ENCODE results near the gene CMIP.
"Not testable (repeated sequence)": the region's sequence is repeated elsewhere in the genome, so short reads cannot be mapped to it uniquely, and the experiment has no call there.

CMIP gene

DNA sequence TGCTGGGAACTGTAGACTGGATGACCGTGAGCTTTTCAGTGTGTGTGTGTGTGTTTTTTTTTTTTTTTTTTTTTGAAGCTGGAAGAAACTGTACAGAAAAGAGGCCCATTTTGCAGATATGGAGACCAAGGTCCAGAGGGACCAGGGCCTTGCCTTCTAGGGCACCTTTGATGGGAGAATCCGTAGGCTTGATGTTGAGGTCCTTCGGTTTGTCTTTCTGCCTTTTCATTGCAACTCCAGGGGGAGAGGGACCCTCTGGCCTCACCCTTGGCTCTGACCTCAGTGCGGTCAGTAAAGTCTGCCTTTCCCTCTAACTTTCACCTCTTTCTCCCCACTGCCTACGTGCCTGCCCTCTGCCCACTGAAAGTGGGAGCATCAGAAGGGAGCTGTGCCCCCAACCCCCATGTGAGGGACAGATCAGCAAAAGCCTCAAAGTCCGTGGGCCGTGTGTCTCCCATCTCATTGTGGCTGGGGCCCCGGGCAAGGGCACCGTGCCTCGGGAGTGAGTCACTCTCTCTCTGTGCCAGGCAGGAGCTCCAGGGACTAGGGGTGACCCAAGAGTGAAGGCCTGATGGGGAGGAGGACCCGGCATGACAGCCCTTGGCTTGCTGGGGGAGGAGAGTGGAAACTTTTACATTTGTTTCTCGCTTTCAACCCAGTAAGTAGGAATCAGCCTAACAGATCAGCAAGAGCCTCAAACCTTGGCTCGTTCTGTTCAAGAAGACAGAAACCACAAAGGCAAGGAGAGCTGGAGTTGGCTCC lies 123.6 kb downstream of the CMIP start:
- DNase-seq (ENCODE audit: low read depth, low spot score): no peak
- H3K4me3 ChIP-seq (ENCODE audit: low read length): no peak overlapping the region

DNA sequence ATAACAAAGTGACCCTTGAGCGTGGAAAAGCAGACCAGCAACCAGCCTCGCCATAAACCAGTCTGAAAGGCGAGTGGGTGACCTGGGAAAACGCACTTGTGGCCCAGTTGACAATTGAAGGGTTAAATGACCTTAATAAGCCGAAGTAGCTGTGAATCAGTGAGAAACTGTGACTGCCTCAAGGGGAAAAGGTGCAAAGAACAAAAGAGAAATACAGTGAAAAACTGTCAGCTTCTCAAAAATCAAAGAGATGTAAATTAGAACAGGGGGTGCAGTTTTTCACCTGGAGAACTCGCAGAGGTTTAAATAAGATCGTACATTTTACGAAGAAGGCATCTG lies 124.1 kb downstream of the CMIP start:
- H3K4me3 ChIP-seq (ENCODE audit: low read length): no peak overlapping the region
- no peak for DNase-seq (ENCODE audit: low read depth, low spot score)

DNA sequence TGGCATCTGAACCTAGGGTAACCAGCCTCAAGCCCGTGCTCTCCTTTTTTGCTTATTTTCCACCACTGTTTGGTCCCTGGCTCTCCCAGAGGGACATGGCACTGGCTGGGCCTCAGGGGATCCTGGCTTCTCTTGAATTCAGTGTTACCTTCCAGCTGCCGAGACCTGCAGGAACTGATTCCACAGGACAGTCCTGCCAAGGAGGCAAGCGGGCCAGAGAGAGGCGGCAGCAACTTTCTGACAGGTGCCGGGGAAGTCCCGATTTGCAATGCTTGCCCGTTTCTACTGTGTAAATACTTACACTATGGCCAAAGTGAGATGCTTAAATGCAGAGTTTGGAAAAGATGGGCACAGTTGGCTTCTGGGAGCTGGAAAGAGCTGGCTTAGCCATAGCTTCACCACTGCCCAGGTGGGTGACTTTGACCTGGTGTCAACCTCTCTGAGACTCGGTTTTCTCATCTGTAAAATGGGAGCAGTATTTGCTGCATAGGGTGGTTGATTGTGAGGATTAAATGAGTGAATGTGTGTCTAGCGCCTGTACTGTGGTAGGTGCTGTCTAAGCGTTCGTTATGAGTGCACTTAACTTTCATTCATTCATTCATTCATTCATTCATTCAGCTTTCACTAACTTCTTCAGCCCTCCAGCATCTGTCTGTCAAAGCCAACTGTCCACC lies 124.9 kb downstream of the CMIP start:
- no peak for DNase-seq (ENCODE audit: low read depth, low spot score)
- no peak overlapping the region for H3K4me3 ChIP-seq (ENCODE audit: low read length)

DNA sequence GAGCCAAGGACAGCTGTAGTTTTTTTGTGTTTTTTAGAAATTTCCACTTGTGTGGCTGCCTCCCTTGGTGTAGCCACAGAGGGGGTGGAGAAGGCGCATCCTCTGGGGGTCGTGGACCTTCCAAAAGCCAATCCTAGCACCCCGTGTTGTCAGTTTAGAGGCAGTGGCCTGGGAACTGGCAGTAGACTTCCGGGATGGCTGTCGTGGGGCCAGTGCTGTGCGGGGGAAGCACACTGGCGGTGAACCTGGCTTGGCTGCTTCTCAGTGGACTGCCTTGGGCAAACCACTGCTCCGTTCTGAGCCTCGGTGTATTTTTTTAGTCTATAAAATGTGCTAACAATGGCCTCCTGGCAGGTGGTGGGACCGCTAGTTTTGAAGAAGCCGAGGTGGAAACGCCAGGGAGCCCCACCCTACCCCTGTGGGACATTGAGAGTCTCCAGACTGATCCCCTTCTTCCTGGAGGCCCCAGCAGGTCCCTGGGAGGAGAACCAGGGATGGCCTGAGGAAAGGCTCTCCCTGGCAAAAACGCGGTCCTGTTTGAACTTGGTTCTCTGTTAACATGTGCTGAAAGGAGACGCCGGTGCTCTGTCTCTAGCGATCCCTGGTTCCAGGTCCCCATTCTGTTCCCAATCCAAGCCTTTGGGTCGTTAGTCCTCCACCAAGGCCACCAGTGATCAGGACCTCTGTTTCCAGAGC lies 125.7 kb downstream of the CMIP start:
- no peak for DNase-seq (ENCODE audit: low read depth, low spot score)
- no peak overlapping the region for H3K4me3 ChIP-seq (ENCODE audit: low read length)

DNA sequence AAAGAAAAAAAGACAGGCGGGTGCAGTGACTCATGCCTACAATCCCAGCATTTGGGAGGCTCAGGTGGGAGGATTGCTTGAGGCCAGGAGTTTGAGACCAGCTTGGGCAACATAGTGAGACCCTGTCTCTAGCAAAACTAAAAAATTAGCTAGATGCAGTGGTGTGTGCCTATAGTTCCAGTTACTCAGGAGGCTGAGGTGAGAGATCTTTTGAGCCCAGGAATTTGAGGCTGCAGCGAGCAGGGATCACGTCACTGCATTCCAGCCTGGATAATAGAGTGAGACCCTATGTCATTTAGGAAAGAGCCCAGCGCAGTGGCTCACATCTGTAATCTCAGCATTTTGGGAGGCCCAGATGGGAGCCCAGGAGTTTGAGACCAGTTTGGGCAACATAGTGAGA lies 126.6 kb downstream of the CMIP start:
- DNase-seq (ENCODE audit: low read depth, low spot score): no peak
- H3K4me3 ChIP-seq (ENCODE audit: low read length): no peak overlapping the region

DNA sequence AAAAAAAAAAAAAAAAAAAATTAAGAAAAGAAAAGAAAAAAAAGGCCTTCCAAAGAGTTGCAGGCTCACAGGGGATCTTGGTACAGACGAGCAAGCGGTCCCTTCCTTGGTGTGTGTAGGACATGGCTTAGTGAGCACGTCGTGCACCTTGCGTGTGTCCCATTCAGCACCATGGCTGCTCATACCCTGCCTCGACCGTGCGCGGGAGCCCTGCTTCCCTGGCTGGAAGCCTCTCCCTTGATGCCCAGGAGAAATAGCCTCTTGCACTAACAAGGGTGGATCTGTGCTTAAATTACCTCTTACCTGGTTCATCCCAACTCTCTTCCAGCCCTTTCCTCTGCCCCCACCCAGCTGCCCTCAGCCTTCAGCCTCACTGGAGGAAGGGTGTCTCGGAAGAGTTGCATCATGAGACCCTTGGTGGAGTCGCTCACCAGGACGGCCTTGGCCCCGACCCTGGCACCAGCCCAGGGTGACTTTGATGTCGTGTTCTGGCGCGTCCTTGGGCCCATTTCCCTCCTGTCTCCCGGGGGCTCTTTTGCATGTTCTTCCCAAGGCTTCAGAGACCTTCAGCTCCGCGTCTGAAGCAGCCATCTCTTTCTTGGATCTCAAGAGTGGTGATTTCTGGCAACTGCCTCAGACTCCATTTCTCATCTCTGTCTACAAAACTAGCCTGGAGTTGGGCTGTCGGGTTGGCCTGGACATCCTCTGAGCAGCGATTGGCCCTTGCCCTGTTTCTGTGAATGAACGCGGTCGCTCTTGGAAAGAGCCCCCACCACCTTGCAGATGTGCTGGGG lies 127.2 kb downstream of the CMIP start:
- no peak overlapping the region for H3K4me3 ChIP-seq (ENCODE audit: low read length)
- DNase-seq (ENCODE audit: low read depth, low spot score): no peak

DNA sequence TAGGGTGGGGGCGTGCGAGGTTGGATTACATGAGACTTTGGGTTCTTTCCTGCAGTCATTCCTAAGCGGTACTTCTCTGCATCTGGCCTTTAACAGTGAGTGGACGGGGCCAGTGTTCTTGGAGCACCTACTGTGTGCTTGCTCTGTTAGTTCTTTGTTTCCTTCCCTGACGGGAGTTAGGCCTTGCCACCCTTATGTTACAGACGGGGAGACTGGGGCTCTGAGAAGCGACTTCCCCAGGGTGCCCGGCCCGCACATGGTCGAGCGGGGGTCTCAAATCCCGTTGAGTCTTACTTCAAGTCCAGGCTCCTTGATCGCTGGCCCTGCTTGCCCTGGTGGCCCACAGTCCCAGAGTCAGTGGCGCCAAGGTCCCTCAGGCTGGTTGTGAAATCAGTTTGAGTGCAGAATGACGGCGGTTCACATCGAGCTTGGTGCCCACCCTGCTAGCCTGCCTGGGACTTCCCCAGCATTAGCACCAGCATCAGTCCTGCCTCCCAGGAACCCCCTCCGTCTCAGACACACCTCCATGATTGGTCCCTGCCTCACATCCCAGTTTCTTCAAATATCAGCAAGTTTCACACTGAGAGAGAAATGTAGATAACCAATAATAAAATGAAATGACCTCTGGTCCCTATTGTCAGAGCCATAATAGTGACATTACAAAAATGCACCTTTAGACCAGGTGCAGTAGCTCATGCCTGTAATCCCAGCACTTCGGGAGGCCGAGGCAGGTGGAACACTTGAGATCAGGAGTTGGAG lies 128.0 kb downstream of the CMIP start:
- H3K4me3 ChIP-seq (ENCODE audit: low read length): no peak overlapping the region
- no peak for DNase-seq (ENCODE audit: low read depth, low spot score)

DNA sequence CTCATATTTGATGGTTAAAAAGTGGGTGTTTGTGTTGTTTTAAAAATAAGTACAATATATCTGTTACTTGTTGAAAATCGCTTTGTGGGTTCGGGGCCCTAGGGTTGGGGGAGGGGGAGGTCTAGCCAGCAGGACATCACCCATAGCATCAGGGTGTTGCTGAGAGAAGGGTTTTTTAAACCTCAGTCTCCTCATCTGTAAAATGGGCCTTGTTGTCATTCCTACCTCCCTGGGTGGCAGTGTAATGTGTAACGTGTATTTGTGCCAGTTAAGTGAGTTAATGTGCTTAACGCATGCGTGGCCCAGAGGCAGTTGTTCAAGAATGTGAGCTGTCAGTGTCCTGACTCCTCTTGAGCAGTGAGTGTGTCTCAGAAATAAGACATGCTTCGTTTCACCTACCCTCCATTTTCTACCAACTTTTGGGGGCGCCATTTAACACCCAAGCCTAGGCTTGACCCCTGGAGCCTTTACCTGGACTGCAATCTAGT lies 129.0 kb downstream of the CMIP start:
- DNase-seq (ENCODE audit: low read depth, low spot score): no peak
- H3K4me3 ChIP-seq (ENCODE audit: low read length): no peak overlapping the region

DNA sequence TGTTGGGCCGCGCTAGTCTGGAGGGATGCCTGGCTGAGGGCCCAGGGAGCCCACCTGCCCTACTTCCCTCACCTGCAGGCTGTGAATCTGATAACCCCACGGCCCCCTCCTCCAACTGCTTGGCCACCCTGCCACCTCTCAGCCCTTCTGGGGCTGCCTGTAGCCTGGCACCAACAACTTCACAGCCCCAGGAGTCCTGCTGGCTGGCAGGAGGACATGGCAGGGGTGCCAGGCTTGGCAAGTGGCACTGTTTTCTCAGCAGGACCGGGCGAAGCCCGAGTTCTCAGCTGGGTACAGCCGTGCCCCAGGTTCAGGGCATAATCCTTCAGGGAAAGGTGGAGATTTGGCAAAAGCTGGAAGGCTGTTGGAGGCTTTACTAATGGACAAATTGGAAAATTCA lies 129.6 kb downstream of the CMIP start:
- DNase-seq (ENCODE audit: low read depth, low spot score): no peak
- H3K4me3 ChIP-seq (ENCODE audit: low read length): no peak overlapping the region

DNA sequence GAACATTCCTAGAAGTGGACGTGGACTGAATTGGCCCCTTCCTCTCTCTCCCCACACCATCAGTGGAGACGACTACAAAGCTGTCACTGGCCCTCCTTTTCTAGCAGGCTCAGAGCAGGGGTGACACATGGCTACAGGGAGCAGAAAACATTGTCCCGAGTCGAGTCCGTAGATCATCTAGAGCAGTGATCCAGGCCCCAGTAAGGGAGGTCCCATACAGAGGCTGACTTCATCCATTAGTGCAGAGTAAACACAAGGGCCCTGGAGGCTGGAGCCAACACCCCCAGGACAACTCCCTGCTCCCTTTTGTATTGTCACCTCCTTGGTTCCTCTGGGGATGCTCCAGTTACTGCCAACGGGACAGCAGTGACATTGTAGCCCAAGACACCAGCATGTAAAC lies 130.7 kb downstream of the CMIP start:
- no peak overlapping the region for H3K4me3 ChIP-seq (ENCODE audit: low read length)
- no peak for DNase-seq (ENCODE audit: low read depth, low spot score)

DNA sequence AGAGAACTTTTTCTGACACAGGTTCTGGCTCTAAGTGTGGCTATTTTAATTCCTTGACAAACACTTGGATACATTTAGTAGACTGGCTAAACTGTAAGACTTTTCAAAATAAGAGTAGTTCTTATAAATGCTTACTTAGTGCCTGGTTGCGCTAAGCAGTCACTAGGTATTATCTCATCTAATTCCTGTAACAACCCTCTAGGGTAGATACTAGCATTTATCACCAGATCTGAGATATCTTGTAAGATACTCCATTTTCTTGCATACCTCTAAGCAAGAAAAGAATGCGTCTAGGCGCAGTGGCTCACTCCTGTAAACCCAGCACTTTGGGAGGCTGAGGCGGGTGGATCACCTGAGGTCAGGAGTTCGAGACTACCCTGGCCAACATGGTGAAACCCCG lies 131.2 kb downstream of the CMIP start:
- no peak overlapping the region for H3K4me3 ChIP-seq (ENCODE audit: low read length)
- no peak for DNase-seq (ENCODE audit: low read depth, low spot score)

DNA sequence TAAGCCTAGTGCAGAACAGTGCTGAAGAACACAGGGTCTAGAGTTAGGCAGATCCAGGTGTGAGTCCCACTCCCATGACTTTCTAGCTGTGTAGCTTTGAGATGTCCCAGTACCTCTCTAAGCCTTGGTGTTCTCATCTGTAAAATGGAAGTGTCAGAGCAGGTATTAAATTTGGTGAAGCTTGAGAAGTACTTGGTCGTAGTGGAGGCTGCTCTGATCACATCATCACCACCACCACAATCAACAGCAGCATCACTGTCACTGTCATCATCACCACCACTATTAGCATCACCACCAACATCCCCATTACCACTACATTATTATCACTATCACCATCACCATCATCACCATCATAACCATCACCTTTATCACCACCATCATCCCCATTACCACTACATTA lies 132.1 kb downstream of the CMIP start:
- no peak overlapping the region for H3K4me3 ChIP-seq (ENCODE audit: low read length)
- no peak for DNase-seq (ENCODE audit: low read depth, low spot score)

DNA sequence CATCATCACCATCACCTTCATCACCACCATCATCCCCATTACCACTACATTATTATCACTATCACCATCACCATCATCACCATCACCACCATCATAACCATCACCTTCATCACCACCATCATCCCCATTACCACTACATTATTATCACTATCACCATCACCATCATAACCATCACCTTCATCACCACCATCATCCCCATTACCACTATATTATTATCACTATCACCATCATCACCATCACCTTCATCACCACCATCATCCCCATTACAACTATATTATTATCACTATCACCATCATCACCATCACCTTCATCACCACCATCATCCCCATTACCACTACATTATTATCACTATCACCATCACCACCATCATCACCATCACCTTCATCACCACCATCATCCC lies 132.7 kb downstream of the CMIP start:
- H3K4me3 ChIP-seq (ENCODE audit: low read length); DNase-seq (ENCODE audit: low read depth, low spot score): not testable (repeated sequence)

DNA sequence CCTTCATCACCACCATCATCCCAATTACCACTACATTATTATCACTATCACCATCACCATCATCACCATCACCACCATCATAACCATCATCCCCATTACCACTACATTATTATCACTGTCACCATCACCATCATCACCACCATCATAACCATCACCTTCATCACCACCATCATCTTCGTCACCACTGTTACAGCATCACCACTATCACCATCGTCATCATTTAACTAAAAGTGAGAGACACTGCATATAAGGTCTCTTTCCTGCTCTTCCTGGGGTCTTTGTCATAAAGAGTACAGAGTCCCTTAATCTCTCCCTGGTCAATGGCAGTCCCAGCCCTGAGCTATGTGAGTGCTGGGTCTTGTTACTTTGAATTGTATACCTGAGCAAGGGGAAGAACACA lies 133.5 kb downstream of the CMIP start:
- H3K4me3 ChIP-seq (ENCODE audit: low read length): no peak overlapping the region

DNA sequence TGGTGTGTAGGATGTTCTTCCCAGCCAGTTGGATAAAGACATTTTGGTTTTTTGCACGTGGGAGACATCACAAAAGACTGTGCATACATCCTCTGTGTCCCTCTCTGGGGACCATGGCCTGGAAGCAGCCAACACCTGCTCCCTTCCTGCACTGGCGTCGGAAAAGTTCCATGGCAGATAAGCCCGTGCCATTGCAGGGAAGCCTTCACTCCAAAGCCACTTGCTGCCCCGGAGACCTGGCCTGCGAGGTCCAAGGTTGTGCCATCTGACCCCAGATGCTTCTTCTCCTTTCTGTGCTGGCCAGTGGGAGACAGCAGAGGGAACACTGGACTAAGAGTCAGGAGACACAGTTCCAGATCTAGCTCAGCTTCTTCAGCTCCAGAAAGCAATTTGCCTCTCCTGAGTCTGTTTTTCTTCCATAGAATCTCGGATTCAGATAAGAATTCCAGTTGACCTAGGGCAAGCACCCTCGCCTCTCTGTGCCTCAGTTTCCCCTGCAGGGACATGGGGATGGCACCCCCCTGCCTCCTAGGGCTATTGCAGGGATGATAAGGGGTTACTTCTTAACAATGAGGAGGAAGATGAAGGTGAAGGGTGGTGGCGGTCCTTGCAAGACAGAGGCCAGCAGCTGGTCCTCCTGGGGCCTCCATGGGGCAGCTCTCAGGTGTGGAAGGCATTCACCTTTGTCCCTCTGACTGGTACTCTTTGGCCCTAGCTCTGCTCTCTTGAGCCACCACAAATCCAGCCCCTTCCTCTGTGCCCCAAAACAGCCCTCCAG lies 134.2 kb downstream of the CMIP start:
- DNase-seq (ENCODE audit: low read depth, low spot score): no peak
- no peak overlapping the region for H3K4me3 ChIP-seq (ENCODE audit: low read length)

More for the DNA sequence above, 133.5 kb downstream of the CMIP start:
- DNase-seq (ENCODE audit: low read depth, low spot score): no peak

DNA sequence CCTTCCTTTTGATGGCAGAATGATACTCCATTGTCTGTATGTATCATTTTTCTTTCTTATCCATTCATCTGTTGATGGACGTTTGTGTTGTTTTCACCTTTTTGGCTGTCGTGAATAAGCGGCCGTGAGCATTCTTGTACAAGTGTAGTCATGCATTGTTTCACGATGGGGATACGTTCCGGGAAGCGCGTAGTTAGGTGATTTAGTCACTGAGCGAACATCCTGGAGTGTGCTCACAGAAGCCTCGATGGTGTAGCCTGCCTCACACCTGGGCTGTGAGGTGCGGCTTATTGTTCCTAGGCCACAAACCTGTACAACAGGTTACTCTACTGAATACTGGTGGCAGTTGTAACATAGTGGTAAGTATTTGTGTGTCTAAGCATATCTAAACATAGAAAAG lies 136.5 kb downstream of the CMIP start:
- H3K4me3 ChIP-seq (ENCODE audit: low read length): no peak overlapping the region
- DNase-seq (ENCODE audit: low read depth, low spot score): no peak

DNA sequence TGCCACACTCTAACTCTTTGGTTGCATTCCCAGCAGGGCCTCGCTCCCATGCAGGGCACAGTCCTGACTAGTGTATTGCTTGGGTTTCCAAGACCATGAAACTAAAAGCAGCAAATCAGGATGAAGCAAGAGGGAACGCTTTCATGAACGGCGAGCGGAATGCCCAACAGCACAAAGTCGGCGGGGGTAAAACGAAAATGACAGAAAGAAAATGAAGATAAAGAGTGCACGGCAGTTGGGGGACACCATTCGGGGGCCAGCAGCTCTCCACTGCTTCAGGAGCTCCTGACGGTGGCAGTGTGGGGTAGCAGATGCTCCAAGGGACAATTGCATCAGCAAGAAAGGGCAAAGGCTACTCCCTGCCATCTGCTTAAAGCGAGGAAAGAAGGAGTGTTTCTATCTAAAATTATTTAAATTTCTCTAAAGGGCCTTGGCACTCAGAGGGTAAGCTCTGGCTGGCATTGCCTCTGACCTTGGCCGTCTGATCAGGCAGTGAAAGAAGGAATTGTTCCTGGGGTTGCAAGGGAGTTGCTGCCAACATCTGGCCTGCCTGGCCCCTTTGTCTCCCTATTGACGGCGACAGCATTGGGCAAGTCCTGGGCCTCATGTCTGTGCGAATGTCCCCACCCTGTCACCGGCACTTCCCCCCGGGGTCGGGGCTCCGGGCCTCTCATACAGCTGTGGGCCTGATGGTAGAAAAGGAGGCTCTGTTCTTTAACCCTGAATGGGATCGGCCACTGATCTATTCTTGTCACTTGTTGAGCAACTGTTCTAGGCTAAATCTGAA lies 138.2 kb downstream of the CMIP start:
- no peak overlapping the region for H3K4me3 ChIP-seq (ENCODE audit: low read length)
- DNase-seq (ENCODE audit: low read depth, low spot score): no peak
